ENCODE results near the gene LAMA1. TPM values are rescaled to one million over a fixed set of nuclear protein-coding genes. Genes with fewer than 3 reads are reported as not detected.

The LAMA1 gene
- total and polyA plus RNA-seq, 2 of the 4 experiments (the other 2 are of a cell fraction) = 10.9 to 15.5 TPM

GRCh38 chr18:6979954-6980353, 137.6 kb downstream of the LAMA1 start:
- Histone ChIP-seq H2AK9ac (replicated peaks; ENCODE audit: low read depth, low read length, poor library complexity) (no peak overlapping the region), H3K56ac (ENCODE audit: extremely low read depth, insufficient read depth, low read length) (no peak overlapping the region), H4K8ac (ENCODE audit: low read depth in 2 of 2, low read length in 2 of 2) (no peak overlapping the region), H2AK5ac (ENCODE audit: low read depth, low read length) (no peak overlapping the region), H3K14ac (replicated peaks; ENCODE audit: low read depth, low read length) (no peak overlapping the region), H3K4ac (ENCODE audit: low read depth, low read length) (no peak overlapping the region), H4K20me1 (ENCODE audit: insufficient read depth, low read length) (no peaks in the 10 kb centered on the region), H3K4me3 (ENCODE audit: insufficient read depth, low read depth, low read length) (no peak overlapping the region), H2BK5ac (ENCODE audit: low read depth, low read length, poor library complexity, severe bottlenecking) (no peak overlapping the region), H2BK20ac (ENCODE audit: low read depth, low read length) (no peak overlapping the region), H3K23ac (ENCODE audit: low read depth, low read length) (no peak overlapping the region), H3K4me2 (ENCODE audit: low read depth, low read length) (no peak overlapping the region), H3K79me1 (ENCODE audit: low read depth in 1 of 2, low read length in 2 of 2) (no peaks in the 10 kb centered on the region), H3K4me1 (ENCODE audit: control insufficient read depth, insufficient read depth, low read length) (no peaks in the 10 kb centered on the region), H4K5ac (ENCODE audit: low read depth, low read length) (no peak overlapping the region), H2BK15ac (ENCODE audit: low read depth, low read length) (no peak overlapping the region), H2AFZ (replicated peaks; ENCODE audit: low read length, poor library complexity) (no peak overlapping the region), H3K9me3 (ENCODE audit: control insufficient read depth, insufficient read depth, low read length) (no peaks in the 10 kb centered on the region), H3K27ac (ENCODE audit: insufficient read depth, low read length) (no peak overlapping the region), H3K9ac (ENCODE audit: low read depth, low read length) (no peak overlapping the region), H3K9me1 (ENCODE audit: insufficient read depth, low read length) (no peaks in the 10 kb centered on the region), H3K27me3 (ENCODE audit: control insufficient read depth, insufficient read depth, low read length) (no peaks in the 10 kb centered on the region), H2BK120ac (ENCODE audit: low read depth, low read length) (no peak overlapping the region), H3K36me3 (ENCODE audit: control insufficient read depth, insufficient read depth, low read length) (peaks cover 13% of the 10 kb centered on the region), H3K18ac (ENCODE audit: low read depth, low read length) (no peak overlapping the region), H4K91ac (ENCODE audit: insufficient read depth, low read depth, low read length) (no peak overlapping the region)
- no TSS peak for BruUV-seq (replicated peaks)
- ChIA-PET CTCF (interaction anchor here (1.2 kb wide), 1 partner anchor 15 kb away, joined by 5 read pairs; no protein-coding TSS in a partner anchor), POLR2A (ENCODE audit: unreplicated experiment) (no interaction called here)
- in situ Hi-C loops (cut with MboI; ENCODE audit: low sequenced_read_pairs) (no loop called here), dilution Hi-C loops (cut with HindIII; ENCODE audit: low sequenced_read_pairs, unreplicated experiment) (no loop called here), intact Hi-C loops (cut with micrococcal nuclease) (no loop called here)
- ATAC-seq (ENCODE audit: low read depth) = no peak
- 100% methylated on average over 1 of the region's 3 CpGs; no CpG with 5 or more reads in 1 of the 2 experiments for WGBS, 2 experiments (ENCODE audit: extremely low coverage in 2 of 2, insufficient read length in 1 of 2)
- TF ChIP-seq, protein P1, sequence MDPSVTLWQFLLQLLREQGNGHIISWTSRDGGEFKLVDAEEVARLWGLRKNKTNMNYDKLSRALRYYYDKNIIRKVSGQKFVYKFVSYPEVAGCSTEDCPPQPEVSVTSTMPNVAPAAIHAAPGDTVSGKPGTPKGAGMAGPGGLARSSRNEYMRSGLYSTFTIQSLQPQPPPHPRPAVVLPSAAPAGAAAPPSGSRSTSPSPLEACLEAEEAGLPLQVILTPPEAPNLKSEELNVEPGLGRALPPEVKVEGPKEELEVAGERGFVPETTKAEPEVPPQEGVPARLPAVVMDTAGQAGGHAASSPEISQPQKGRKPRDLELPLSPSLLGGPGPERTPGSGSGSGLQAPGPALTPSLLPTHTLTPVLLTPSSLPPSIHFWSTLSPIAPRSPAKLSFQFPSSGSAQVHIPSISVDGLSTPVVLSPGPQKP (IDR thresholded peaks at IDR 0.05; ENCODE audit: borderline replicate concordance, low read depth, low read length) = no peak
- no peak for TF ChIP-seq MAZ (IDR thresholded peaks at IDR 0.05; ENCODE audit: borderline replicate concordance, low read depth, low read length)
- no peak for TF ChIP-seq MAFK (IDR thresholded peaks at IDR 0.05; ENCODE audit: low read depth, low read length)
- no peak for TF ChIP-seq MXI1 (IDR thresholded peaks at IDR 0.05; ENCODE audit: borderline replicate concordance, low read depth, low read length)
- DNase-seq = no peak
